Measurements from ENCODE around the gene CHST10.
"Not testable (repeated sequence)": the region's sequence is repeated elsewhere in the genome, so short reads cannot be mapped to it uniquely, and the experiment has no call there.

CHST10 gene

DNA sequence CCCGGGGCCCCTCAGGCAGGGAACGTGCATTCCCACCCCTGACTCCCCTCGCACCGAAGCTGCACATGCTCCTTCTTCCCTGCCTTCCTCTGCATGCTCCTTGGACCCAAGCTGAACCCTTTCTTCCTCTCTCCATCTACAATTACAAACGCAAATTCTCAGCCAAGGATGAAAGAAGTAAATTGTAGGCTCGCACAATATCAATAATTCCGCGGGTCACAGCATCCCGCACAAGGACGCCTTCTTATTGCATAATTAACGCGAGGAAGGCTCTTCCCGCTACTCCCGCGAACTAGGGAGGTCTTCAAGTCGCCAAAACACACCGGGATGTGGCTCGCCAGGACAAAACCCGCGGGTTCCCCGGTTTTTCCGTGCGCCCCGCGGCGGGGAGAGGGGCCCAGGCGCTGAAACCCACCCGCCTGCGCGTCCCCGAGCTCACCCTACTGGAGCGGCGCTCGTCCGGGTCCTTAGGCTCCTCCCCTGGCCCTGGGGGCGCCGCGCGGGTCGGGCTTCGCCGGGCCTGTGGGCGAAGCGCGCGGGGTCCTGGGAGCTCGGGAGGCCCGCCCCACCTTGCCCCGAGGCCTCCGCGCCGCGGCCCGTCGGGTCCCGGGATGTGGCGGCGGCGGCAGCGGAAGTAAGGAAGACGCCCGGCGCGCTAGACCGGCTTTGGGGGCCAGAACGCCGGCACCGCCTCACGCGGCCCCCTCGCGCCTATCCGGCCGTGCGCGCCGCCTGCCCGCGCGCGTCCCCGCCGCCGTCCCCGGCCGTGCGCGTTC is at the start of gene CHST10:
Gene CHST10 (minus strand): TSS at position 734 of the 776 bp plus-strand sequence. CDS start 10,993 bp downstream, outside the sequence.
- DNase-seq: peak; percentile 26

GRCh38 chr2:100460904-100461530 is 43.5 kb upstream of the CHST10 start:
- no peak for DNase-seq

DNA sequence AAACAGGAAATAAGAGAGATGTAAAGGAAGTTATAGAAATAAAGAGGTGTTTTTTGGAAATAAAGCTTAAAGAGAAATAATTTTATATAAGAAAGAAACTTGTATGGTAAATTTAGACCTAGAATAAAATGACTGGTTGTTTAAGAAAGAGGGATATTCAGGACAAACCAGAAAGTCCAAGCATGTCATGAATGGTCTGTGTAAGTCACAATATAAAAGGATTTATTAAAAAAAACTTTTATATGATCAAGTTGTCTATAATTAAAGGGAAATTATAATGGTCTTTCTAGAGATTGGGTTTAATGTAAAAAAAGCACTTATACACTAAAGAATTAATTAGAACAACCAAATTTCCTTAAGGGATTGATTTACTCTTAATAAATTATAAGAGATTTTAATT is 38.9 kb upstream of the CHST10 start:
- DNase-seq: not testable (repeated sequence)

- no peak for DNase-seq
Observed at GRCh38 chr2:100453853-100454252, 36.4 kb upstream of the CHST10 start.

GRCh38 chr2:100451734-100452133 is 34.3 kb upstream of the CHST10 start:
- no peak for DNase-seq

DNA sequence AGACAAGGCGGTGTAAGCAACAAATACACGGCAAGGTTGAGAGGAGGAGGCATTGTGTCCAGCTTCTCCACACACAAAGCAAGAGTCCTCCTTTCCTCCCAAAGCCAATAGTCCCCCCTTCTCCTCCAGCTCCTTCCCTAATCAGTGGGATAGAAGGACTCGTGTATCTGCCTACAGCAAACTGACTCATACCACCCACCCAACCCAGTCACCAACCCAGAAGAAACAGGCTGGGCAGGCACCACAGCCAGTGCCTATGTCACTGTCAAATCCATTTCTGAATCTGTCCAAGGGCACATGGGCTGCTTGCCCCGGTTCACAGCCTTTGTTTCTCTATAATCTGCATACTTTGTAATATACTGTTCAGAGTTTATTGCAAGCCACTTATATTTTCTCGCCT is 33.6 kb upstream of the CHST10 start:
- no peak for DNase-seq

DNA sequence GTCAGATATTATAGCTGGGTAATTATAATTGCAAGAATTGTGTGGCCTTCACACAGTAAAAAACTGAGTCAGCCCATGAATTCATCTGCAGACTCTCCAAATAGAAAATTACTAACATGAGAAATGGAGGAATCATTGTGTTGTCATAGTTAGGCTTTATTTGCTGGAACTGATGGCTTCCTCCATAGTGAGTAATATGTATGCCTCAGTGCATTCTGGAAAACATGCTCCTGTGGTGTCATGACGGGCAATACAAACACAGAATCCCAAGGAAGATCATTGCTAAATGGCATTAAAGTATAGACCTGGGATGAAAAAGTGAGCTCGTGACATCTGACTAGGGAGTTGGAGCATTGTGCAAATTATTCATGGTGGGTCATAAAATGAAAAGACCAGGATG is 29.2 kb upstream of the CHST10 start:
- no peak for DNase-seq

DNA sequence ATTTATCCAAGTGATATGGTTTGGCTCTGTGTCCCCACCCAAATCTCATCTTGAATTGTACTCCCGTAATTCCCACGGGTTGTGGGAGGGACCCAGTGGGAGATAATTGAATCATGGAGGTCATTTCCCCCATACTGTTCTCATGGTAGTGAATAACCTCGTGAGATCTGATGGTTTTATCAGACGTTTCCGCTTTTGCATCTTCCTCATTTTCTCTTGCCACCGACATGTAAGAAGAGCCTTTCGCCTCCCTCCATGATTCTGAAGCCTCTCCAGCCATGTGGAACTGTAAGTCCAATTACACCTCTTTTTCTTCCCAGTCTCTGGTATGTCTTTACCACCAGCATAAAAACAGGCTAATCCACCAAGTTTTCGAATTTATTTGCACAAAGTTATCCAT is 20.3 kb upstream of the CHST10 start:
- DNase-seq: no peak

DNA sequence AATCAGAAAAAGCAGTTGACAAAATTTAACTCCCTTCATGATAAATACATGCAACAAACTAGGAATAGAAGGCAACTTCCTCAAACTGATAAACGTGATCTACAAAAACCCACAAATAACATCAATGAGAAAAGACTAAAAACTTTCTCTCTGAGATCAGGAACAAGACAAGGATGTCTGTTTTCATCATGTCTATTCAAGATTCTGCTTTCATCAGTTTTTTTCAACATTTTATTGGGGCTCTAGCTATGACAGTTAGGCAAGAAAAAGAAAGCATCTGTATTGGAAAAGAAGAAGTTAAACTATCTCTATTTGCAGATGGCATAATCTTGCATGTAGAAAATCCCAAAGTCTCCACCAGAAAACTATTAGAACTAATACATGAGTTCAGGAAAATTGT is 12.3 kb upstream of the CHST10 start:
- DNase-seq: no peak

DNA sequence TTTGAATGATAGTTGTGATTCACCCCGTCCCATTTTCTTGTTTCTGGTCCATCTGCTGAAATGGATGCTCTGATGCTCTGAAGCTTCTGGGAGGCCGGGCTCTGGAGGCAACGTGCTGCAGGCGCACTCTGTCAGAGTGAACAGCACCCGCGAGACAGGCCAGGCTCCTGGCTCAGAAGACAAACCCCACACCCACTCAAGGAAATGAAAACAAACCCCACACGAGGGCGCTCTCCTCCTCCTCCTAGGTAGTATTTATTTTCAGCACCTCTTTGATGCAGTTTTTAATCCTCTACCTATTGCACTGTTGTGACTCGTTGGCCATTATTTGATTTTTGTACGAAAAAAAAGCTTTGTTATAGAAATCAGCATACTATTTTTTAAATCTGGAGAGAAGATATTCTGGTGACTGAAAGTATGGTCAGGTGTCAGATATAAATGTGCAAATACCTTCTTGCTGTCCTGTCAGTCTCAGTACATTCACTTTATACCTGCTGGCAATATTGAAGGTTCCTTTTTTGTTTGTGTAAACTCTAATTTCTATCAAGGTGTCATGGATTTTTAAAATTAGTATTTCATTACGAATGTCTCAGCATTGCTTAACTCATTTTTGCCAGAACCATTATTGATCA is 10.3 kb upstream of the CHST10 start:
- DNase-seq: no peak

DNA sequence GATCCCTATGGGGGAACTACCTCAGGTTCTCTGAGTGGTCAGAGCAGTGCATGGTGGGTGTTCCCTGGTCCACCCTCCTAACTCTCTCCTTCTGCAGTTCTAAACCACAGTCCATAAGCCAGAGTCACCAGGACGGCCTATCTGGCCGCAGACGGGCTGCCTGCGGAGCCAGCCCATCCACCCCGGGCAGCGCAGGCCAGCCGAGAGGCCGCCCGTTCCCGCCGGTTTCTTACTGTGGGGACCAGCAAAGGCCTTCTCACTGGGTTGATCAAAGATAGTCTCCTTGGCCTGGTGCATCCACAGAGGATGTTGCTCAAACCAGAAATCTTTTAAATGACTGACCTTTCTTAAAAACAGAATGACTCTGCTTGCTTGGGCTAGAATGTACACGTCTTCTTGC is 9.6 kb upstream of the CHST10 start:
- DNase-seq: no peak

- no peak for DNase-seq
Observed at GRCh38 chr2:100426384-100426720, 8.9 kb upstream of the CHST10 start.

DNA sequence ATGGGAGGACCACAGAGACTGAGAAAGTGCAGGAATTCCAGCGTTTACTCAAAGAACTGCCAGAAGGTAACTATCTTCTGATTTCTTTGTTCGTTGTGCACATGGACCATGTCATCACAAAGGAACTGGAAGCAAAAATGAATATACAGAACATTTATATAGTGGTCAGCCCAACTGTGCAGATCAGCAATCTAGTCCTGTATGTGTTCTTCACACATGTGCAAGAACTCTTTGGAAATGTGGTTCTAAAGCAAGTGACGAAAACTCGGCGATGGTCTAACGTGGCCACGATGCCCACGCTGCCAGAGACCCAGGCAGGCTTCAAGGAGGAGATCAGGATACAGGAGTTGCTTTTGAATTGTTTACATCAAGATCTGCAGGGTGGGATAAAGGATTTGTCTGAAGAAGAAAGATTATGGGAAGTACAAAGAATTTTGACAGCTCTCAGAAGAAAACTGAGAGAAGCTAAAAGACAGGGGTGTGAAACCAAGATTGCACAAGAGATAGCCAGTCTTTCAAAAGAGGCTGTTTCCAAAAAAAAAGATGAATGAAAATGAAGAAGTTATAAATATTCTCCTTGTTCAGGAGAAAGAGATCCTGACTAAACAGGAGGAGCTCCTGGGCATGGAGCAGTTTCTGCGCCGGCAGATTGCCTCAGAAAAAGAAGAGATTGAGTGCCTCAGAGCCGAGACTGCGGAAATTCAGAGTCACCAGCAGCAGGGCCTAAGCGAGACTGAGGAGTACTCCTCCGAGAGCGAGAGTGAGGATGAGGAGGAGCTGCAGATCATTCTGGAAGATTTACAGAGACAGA is 8.3 kb upstream of the CHST10 start:
- DNase-seq: no peak

DNA sequence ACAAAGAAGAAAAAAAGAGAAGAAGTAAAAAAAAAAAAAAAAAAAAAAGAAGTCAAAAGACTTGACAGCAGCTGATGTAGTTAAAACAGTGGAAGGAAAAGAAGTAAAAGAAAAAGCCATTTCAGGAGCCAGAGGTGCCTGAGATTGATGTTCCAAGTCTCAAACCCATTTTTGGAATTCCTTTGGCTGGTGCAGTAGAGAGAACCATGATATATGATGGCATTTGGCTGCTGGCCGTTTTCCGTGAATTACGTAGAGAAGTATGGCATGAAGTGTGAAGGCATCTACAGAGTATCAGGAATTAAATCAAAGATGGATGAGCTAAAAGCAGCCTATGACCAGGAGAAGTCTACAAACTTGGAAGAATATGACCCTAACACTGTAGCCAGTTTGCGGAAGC is 7.6 kb upstream of the CHST10 start:
- no peak for DNase-seq

DNA sequence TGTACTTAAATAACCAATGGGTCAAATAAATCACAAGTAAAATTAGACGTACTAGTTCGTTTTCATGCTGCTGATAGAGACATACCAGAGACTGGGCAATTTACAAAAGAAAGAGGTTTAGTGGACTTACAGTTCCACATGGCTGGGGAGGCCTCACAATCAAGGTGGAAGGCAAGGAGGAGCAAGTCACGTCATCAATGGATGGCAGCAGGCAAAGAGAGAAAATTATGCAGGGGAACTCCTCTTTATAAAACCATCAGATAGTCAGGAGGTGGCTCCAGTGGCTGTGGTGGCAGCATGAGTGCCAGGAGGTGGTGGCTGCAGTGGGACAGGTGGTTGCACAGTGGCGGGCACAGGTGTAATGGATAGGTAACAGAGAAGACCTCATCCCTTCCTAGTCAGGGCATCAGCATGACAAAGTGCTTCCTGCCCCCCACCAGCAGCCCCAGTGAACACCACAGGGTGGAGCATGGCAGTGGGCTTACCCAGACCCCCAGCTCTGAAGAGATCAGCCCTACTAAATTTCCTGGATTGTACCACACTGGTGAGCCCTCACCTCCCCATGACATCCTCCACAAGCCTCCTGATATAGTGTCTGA is 6.9 kb upstream of the CHST10 start:
- no peak for DNase-seq

- no peak for DNase-seq
Observed at GRCh38 chr2:100423631-100424030, 6.2 kb upstream of the CHST10 start.

DNA sequence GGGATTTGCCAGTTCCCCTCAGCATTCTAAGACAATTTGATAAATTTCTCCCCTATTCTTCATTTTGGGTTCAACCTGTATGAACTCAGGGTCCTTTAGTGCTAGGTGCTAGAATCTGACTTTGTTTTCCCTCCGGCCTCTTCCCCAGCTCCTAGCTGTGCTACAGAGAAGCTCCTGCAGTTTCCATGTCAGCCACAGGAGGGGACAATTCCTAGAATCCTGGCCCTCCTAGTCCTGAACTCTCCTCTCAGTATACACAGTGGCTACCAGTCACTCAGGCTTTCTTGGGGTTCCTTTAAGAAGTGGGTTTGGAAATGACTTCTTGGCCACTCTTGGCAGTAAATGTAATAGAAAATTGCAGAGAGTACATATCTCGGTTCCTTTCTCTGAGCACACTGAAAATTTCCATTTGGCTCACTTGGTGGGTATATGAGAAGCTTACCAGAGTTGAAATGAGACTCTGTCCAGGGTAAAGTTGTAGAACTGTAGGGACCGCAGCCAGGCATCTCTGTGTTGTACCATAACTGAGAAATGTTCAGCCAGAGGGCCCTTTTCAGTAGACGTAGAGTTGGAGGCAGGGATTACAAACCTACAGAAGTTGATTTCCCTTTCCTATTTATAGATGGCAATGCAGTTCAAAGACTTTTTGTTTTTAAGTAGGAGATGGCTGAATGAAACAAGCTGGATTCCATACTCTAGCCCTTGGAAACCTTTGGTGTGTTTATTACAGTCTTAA is 5.0 kb upstream of the CHST10 start:
- DNase-seq: peak; percentile 10

DNA sequence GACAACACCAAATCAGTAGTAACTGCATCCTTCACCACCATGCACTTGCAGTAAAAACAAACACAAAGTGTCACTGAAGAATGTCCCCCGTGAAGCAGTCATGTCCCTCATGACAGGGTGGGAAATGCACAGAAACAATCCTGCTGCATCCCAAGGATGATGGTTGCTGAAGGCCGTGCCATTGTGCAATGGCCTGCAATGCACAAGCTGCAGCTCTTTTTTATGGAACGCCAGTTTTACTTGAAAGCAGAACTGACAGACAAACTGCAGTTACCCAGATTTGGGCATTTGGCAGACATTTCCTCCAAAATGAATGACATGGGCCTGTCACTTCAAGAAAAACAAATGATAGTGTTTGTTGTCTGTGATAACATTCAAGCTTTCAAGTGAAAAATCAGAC is 2.4 kb upstream of the CHST10 start:
- no peak for DNase-seq

- no peak for DNase-seq
Observed at GRCh38 chr2:100418406-100418962, 1.0 kb upstream of the CHST10 start.

GRCh38 chr2:100417711-100418124 is 250 bp upstream of the CHST10 start:
- no peak for DNase-seq

GRCh38 chr2:100416397-100416934 is 1.0 kb downstream of the CHST10 start:
- no peak for DNase-seq

DNA sequence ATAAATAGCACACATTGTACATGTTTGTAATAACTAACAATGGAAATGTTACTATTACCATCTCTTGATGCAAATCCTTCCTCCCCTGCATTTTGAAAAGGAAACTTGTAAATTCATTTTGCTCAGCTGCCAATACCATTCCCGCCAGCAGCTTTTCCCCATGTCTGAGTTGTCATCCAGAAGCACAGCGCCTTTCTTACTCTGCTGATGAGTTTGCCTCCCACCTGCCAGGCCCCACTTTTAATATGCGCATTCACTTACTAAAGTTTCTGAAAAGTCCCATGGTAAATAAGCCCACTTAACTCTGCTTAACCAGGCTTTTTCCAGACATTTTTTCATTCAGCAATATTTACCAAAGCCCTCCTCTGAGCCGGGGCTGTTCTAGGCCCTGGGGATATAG is 3.9 kb downstream of the CHST10 start:
- no peak for DNase-seq

Measured in NCI-H1105 (cell line).